H7 (cell line): Measurements from ENCODE around the gene DNAJC17. TPM values are rescaled to one million over a fixed set of nuclear protein-coding genes. Genes with fewer than 3 reads are reported as not detected.

ENCODE experiments used
- DNase-seq: peaks from one replicate; pipeline ENCODE4 v3.0.0; 2012
- H3K27me3 ChIP-seq: 2 replicates; pipeline ENCODE4 v1.6.0; 2011; ENCODE audit warnings: mild to moderate bottlenecking, low read length; ENCODE audit not compliant: control insufficient read depth, insufficient read depth
- H3K36me3 ChIP-seq: replicated peaks from 2 replicates; pipeline ENCODE4 v1.5.1; 2011; ENCODE audit warnings: low read length; ENCODE audit not compliant: control insufficient read depth, insufficient read depth
- H3K4me3 ChIP-seq: 2 replicates; pipeline ENCODE4 v1.5.1; 2011; ENCODE audit warnings: low read depth, mild to moderate bottlenecking, control low read depth, low read length, moderate library complexity; ENCODE audit not compliant: insufficient read depth
- total RNA-seq: library from RNA; depleted of rRNA; stranded (reverse); fragments of >200 nt; shearing (Covaris generic); gene quantifications from 2 replicates; pipeline ENCODE4 v1.2.3, GENCODE V29; 2014

Gene DNAJC17
- total RNA-seq, 1 experiment from 2014 or later: 34.6 TPM

GRCh38 chr15:40789119-40789518 is 18.2 kb downstream of the DNAJC17 start:
- DNase-seq: no peak
- no peaks in the 10 kb centered on the region; the same call in 1 of the 2 replicates for H3K36me3 ChIP-seq
- no peaks in the 10 kb centered on the region for H3K27me3 ChIP-seq
- H3K4me3 ChIP-seq: no peak overlapping the region

DNA sequence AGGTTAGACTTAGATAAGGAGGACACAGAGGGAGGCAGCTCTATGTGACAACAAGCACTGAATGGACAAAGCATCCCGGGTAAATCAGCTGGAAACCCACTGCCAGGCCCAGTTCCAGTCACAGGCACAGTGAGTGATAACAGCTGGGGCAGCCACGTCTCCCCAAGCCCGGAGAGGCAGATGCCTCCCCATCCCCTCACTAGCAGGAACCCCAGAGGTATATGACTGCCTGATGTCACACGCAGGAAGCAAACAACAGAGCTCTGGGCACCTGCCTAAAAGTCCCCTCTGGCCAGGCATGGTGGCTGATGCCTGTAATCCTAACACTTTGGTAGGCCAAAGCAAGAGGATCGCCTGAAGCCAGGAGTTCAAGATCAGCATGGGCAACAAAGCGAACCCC is 19.3 kb downstream of the DNAJC17 start:
- Histone ChIP-seq H3K4me3 (no peak overlapping the region), H3K36me3 (no peaks in the 10 kb centered on the region; the same call in 1 of the 2 replicates), H3K27me3 (no peaks in the 10 kb centered on the region)
- DNase-seq: no peak

GRCh38 chr15:40787344-40787841 is 19.9 kb downstream of the DNAJC17 start:
- peak; percentile 84 for DNase-seq
- Histone ChIP-seq H3K4me3 (no peak overlapping the region), H3K36me3 (no peaks in the 10 kb centered on the region; the same call in 1 of the 2 replicates), H3K27me3 (no peaks in the 10 kb centered on the region)

- Histone ChIP-seq H3K4me3 (no peak overlapping the region), H3K36me3 (no peaks in the 10 kb centered on the region), H3K27me3 (no peaks in the 10 kb centered on the region)
- DNase-seq: no peak
Measured at GRCh38 chr15:40785814-40786213, 21.5 kb downstream of the DNAJC17 start.

DNA sequence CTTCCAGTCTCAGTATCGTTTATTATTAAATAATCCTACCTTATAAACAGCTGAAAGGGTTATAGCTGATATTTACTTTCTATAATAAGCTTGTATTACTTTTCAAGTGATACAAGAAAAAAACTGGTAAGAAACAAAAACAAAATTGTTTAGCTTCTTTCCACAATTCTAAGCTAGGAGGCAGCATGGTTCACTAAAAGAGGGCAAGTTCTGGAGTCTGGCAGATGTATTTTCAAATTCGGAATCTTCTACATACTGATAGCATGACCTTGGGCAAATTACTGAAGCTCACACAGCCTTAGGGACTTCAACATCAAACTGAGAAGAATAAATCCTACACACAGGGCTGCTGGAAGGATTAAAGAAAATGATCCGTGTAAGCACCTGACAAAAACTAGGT is 22.1 kb downstream of the DNAJC17 start:
- no peak for DNase-seq
- Histone ChIP-seq H3K36me3 (no peaks in the 10 kb centered on the region), H3K27me3 (no peaks in the 10 kb centered on the region), H3K4me3 (no peak overlapping the region)

DNA sequence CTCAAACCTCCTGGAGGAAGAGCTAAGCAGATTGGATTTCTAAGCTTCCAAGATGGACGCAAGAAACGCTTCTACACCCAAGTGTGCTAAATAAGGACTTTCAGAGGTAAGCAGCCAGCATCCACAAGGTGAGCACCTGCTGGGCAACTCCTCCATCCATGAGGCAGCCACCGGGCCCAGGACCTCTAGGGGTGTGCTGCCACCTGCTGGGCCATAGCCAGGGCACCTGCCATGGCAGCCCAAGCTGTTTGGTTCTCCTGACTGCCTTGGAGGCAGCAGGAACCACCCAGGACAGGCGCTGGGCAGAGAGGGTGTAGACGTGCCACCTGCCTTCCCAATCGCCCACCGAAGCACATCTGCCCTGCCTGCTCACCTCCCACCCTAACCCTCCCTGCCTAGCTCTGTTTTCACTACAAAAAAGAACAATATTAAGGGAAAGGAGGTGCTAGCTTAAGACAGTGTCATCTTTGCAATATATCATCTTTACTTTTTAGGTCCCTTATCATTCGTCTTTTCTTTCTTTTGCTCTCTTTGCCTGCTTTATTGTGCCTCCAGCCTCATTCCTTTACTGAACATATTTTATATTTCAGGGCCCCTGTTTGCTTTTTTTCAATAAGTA is 24.6 kb downstream of the DNAJC17 start:
- peak; percentile 75 for DNase-seq
- no peak overlapping the region for H3K4me3 ChIP-seq
- no peaks in the 10 kb centered on the region for H3K27me3 ChIP-seq
- H3K36me3 ChIP-seq: peaks cover 8% of the 10 kb centered on the region

DNA sequence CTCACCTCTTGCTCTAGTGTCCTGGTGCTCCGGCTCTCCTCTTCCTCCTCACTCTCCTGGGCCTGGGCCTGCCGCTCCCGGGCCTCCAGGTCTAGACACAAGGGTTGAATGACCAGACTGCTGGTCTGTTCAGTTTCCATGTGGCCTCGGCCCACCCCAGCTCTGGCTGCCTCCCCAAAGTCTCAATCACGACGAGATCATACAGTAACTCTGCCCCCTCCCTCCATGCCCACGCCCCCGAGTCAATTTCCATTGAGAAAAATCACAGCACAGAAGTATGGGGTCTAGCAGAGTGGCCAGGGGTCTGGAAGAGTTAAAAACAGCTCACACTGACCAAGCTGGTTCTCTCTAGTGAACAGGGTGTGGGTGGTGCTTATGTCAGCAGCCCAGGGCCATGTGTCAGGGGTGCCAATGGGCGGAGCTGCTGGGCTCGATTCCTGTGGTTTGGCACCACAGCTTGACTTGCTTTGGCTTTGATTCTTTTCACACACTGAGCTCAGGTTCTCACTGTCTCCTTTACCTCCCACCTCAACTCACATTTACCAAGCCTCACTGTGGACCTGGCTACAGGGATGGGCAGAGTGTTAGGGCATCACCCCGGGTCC is 30.6 kb downstream of the DNAJC17 start:
- no peak for DNase-seq

DNA sequence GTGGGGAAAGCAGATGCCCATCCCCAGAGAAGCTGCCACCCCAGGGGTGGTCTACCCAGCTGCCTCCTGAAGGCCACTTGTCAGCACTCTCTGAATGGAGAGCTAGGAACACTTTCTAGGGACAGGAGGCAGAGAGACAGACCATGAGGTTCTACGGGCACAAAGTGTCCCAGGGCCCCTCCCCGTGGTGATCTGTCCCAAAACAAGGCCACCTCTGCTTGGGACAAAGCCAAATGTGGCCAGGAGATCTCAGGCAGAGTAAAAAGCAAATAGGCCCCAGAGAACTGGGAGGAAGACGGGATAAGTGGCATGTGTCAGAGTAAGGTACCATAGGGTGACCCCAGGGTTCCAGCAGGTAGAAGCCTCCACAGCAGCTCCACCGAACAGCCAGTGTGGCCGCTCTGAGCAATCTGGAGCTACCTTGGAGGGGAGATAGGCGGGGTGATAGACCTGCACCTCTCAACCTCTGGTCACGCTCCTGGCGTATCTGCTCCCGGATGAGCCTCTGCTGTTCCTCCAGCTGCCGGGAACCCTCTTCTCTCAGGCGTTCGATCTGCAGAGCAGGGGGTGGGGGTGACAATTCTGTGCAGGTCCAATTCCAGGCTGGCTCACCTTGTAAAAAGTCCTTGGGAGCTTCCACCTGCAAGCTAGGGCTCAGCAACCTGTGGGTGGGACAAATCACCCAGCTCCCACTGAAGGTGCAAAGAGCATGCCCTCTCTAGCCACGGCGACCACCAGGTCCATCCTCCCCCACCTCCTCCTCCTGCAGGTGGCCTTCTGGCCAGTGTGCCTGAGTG is 31.3 kb downstream of the DNAJC17 start:
- no peak overlapping the region for H3K4me3 ChIP-seq
- DNase-seq: no peak
- peaks cover 21% of the 10 kb centered on the region for H3K36me3 ChIP-seq
- no peaks in the 10 kb centered on the region for H3K27me3 ChIP-seq

More for the DNA sequence above, 30.6 kb downstream of the DNAJC17 start:
- no peak overlapping the region for H3K4me3 ChIP-seq
- H3K36me3 ChIP-seq: peaks cover 21% of the 10 kb centered on the region
- no peaks in the 10 kb centered on the region for H3K27me3 ChIP-seq

DNA sequence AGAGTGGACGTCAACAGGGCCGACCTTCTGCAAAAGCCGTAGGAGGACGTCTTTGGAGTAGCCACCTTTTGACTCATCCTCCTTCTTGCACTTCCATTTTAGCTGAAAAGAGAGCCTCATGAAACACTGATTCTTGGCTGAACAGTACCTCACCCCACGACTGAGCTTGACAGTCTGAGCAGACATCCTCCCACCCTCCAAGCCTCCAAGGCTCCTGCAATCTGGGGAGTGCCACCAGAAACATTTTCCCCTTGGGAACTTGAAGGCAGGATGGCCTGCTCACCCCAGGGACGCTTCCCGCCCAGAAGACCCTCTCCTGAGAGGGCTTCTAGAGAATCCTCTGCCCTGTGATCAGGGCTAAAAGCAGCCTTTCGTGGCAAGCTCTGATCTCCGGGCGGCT is 32.3 kb downstream of the DNAJC17 start:
- Histone ChIP-seq H3K27me3 (no peaks in the 10 kb centered on the region), H3K36me3 (peaks cover 21% of the 10 kb centered on the region), H3K4me3 (no peak overlapping the region)
- DNase-seq: no peak

DNA sequence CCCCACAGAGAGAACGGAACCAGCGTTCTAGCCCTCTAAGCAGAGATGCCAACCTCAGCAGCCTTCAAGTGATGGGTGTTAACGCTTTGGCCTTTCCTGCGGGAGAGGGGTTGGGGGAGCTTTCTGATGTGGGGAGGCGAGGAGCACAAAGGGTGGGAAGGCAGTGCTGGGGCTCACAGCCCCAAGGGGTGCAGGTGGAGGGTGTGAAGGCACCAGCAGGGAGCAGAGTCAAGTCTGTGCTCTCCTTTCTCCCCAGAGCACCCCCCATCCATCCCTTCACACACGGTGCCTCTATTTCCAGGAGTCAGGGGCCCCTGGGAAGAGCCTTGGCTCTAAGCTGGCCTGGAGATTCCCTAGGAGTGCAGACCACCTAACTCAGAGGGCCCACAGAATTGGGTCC is 33.4 kb downstream of the DNAJC17 start:
- DNase-seq: peak; percentile 18
- H3K36me3 ChIP-seq: peaks cover 15% of the 10 kb centered on the region
- no peaks in the 10 kb centered on the region for H3K27me3 ChIP-seq
- no peak overlapping the region for H3K4me3 ChIP-seq

DNA sequence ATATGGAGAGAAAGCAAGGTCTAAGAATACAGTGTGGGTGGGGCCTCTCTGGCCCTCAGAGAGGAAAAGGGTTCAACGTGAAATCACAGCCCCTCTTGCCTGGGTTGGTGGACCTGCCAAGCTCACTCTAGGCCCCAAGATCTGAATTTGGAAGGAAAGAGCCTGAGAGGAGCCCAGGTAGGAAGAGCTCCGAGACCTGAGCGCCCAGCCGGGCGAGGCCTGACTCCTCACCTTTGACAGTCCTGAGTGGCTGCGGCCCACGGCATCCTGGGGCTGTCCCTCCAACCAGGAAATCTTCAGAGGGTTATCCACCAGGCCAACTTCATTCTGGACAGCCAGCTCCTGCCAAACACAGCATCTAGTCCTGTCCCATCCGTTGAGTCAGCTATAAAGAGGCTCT is 33.8 kb downstream of the DNAJC17 start:
- H3K27me3 ChIP-seq: no peaks in the 10 kb centered on the region
- peaks cover 15% of the 10 kb centered on the region for H3K36me3 ChIP-seq
- H3K4me3 ChIP-seq: no peak overlapping the region
- peak; percentile 18 for DNase-seq

DNA sequence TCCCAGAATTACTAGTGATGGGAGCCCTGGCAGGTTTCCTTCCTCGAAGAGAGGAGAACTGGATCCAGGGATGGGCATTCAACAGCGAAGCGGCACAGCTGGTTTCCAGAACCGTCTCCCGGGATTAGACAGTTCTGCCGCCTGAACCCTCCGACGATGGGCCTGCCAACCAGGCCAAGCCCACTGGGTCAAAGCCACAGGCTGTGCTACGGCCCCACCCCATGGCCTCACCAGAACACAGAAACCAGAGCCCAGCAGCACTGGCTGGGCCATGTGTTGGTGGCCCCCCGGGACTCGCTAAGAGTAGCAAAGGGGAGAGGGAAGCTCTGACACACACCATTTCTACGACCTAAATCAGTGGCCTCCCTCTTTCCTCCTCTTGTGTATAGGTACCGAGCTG is 35.3 kb downstream of the DNAJC17 start:
- Histone ChIP-seq H3K27me3 (no peaks in the 10 kb centered on the region), H3K4me3 (no peak overlapping the region), H3K36me3 (peaks cover 14% of the 10 kb centered on the region)
- peak; percentile 31 for DNase-seq

DNA sequence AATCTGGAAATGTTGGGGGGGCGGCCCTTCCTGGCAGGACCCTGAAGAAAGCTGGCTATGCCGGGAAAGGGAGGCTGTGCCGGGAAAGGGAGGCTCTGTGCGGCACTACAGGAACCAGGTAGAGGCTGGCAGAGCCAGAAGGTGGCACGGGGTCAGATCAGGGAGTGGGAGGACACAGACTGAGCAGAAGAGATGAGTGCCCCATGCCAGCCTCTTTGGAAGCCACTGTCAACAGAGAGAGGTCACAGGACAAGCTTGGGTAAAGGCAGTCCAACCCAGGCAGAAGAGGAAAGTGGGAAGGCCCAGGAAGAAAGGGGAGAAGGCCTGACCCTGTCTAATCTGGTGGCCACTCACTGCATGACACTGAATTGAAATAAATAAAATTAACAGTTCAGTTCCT is 36.0 kb downstream of the DNAJC17 start:
- no peaks in the 10 kb centered on the region for H3K27me3 ChIP-seq
- no peak for DNase-seq
- peaks cover 12% of the 10 kb centered on the region for H3K36me3 ChIP-seq
- no peak overlapping the region for H3K4me3 ChIP-seq

- Histone ChIP-seq H3K4me3 (no peak overlapping the region), H3K27me3 (no peaks in the 10 kb centered on the region), H3K36me3 (peaks cover 5% of the 10 kb centered on the region)
- DNase-seq: peak; percentile 63
Measured at GRCh38 chr15:40770147-40770721, 37.0 kb downstream of the DNAJC17 start.
